Omental fat pad (tissue), 4 donors: ENCODE results near the gene PDLIM4. TPM values are rescaled to one million over a fixed set of nuclear protein-coding genes. Genes with fewer than 3 reads are reported as not detected.

ENCODE experiments used
- ATAC-seq: fragments of 150-250 bp; one replicate; pipeline ENCODE4 v1.9.1; 2016; ENCODE audit warnings: mild to moderate bottlenecking, moderate library complexity; ENCODE audit not compliant: low FRiP score
- DNase-seq: peaks from one replicate; pipeline ENCODE4 v3.0.0-alpha.2; 2019; ENCODE audit warnings: low spot score
- total RNA-seq, 4 donors: library from RNA; depleted of rRNA; stranded (reverse); fragments of >200 nt; gene quantifications; one replicate each; pipeline ENCODE4 v1.1.0, GENCODE V29; 2016
- TF ChIP-seq, protein P1 (sequence below), 3 donors: fragments of 450-650 bp; IDR thresholded peaks; one replicate each; pipeline ENCODE4 v1.5.1; 2016 to 2017; ENCODE audit warnings: antibody characterized with exemption in 3 of 3, mild to moderate bottlenecking in 3 of 3, moderate library complexity in 2 of 3

PDLIM4 gene
- total RNA-seq, 4 donors from 2014 or later, result 19.5 to 89.5 (median 23.4) TPM

- no peak for DNase-seq
- TF ChIP-seq, protein P1, sequence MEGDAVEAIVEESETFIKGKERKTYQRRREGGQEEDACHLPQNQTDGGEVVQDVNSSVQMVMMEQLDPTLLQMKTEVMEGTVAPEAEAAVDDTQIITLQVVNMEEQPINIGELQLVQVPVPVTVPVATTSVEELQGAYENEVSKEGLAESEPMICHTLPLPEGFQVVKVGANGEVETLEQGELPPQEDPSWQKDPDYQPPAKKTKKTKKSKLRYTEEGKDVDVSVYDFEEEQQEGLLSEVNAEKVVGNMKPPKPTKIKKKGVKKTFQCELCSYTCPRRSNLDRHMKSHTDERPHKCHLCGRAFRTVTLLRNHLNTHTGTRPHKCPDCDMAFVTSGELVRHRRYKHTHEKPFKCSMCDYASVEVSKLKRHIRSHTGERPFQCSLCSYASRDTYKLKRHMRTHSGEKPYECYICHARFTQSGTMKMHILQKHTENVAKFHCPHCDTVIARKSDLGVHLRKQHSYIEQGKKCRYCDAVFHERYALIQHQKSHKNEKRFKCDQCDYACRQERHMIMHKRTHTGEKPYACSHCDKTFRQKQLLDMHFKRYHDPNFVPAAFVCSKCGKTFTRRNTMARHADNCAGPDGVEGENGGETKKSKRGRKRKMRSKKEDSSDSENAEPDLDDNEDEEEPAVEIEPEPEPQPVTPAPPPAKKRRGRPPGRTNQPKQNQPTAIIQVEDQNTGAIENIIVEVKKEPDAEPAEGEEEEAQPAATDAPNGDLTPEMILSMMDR (IDR thresholded peaks at IDR 0.05), result no peak
- ATAC-seq, result no peak
Observed at GRCh38 chr5:132297211-132297940, 39.9 kb downstream of the PDLIM4 start.

GRCh38 chr5:132298298-132299212 lies 41.1 kb downstream of the PDLIM4 start:
- no peak for ATAC-seq
- TF ChIP-seq, protein P1 (IDR thresholded peaks at IDR 0.05), result no peak
- no peak for DNase-seq

- DNase-seq (no peak), ATAC-seq (no peak)
- TF ChIP-seq, protein P1 (IDR thresholded peaks at IDR 0.05), result no peak
Observed at GRCh38 chr5:132299917-132300316, 42.4 kb downstream of the PDLIM4 start.

- no peak for ATAC-seq
- TF ChIP-seq, protein P1 (IDR thresholded peaks at IDR 0.05), result no peak
- DNase-seq, result no peak
Observed at GRCh38 chr5:132300577-132301343, 43.3 kb downstream of the PDLIM4 start.

DNA sequence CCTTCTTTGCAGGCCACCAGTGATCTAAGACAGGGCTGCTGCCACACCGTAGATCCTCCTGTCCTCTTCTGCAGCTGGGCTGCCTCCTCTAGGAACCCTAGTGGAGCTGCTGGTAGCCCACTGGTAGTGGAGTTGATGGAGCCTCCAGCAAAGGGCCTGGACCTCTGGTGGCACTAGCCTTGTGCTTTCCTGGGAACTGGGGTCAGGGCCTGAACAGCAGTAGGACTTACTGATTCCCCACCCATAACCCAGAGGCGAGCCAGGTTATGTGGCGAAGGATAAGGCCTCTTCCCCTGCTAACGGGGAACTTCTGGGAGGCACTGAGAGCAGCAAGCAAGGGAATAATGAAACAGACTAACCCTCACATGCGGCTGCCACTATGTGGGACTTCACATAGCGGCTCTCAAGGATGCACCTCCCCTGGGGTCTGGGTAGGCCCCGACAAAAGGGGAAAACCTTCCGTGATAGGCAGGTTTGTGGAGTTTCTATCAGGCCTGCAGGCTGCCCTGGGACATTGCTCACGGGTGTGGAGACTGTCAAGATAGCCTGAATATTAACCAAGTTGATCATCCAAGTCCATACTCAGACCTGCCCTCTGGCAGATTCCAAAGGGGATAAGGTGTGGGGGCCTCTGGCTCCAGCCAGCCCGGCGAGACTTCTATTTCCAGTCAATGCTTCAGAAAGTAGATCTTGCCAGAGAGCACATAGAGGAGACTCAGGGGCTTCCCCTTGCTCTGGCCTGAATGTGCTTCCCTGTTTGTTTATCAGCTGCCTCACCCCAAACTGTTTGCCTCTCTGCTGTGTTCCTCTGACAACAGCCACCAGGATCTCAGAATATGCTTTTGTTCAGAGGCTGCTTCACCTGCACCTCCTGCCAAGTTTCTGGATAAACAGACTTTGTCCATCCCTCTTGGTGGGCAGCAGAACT lies 44.1 kb downstream of the PDLIM4 start:
- DNase-seq, result no peak
- TF ChIP-seq, protein P1 (IDR thresholded peaks at IDR 0.05), result no peak
- no peak for ATAC-seq

DNA sequence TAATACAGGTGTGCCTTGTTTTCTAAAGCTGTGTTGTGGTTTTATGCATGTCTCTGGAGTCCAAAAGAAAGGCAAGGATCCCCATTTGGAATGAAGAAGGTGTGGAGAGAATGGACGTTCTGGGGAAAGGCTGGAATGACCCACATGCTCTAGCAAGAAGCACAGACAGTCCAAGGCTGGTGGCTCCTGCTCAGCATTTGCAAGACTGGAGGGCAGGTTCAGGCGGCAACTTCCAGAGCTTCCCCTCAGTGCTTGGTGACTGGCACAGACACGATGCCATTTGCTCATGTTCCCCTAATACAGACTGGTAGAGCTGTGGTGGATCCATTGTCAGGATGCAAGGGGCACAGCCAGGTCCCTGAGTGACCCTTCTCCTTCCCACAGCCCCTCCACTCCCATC lies 44.9 kb downstream of the PDLIM4 start:
- no peak for ATAC-seq
- DNase-seq, result no peak
- TF ChIP-seq, protein P1 (IDR thresholded peaks at IDR 0.05), result no peak
